ENCODE results near the gene TAF1C.
"Not testable (repeated sequence)": the region's sequence is repeated elsewhere in the genome, so short reads cannot be mapped to it uniquely, and the experiment has no call there.

Gene TAF1C

GRCh38 chr16:84224554-84224953 lies 37.7 kb upstream of the TAF1C start:
- Histone ChIP-seq H3K9me3 (ENCODE audit: control insufficient read depth, insufficient read depth, low read length) (no peaks in the 10 kb centered on the region), H3K4me1 (ENCODE audit: control insufficient read depth, insufficient read depth, low read length) (peaks cover 4% of the 10 kb centered on the region), H3K4me3 (ENCODE audit: low read depth, low read length) (no peak overlapping the region), H3K9ac (ENCODE audit: low read depth, low read length) (no peak overlapping the region), H3K27me3 (ENCODE audit: control insufficient read depth, insufficient read depth, low read length) (no peaks in the 10 kb centered on the region), H3K36me3 (ENCODE audit: control insufficient read depth, insufficient read depth, low read length) (no peaks in the 10 kb centered on the region)

DNA sequence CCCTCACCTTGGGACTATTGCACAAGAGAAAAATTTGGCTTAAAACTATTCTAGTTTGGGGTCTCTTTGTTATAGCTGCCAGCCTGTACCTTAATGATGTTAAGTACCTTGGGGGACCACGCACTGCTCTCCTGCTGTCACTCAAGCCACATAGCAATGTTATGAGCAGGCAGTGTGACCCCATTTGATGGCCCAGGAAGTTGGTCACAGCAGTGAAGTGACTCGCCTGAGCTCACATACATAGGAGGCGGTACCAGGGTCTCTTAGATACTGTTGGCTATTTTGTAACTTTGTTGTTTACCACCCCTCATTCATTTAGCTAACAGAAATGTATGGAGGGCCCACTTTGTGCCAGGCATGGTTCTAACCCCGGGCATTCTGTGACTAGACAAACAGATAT lies 36.6 kb upstream of the TAF1C start:
- Histone ChIP-seq H3K9ac (ENCODE audit: low read depth, low read length) (no peak overlapping the region), H3K36me3 (ENCODE audit: control insufficient read depth, insufficient read depth, low read length) (no peaks in the 10 kb centered on the region), H3K9me3 (ENCODE audit: control insufficient read depth, insufficient read depth, low read length) (no peaks in the 10 kb centered on the region), H3K27me3 (ENCODE audit: control insufficient read depth, insufficient read depth, low read length) (no peaks in the 10 kb centered on the region), H3K4me1 (ENCODE audit: control insufficient read depth, insufficient read depth, low read length) (peaks cover 4% of the 10 kb centered on the region), H3K4me3 (ENCODE audit: low read depth, low read length) (no peak overlapping the region)

DNA sequence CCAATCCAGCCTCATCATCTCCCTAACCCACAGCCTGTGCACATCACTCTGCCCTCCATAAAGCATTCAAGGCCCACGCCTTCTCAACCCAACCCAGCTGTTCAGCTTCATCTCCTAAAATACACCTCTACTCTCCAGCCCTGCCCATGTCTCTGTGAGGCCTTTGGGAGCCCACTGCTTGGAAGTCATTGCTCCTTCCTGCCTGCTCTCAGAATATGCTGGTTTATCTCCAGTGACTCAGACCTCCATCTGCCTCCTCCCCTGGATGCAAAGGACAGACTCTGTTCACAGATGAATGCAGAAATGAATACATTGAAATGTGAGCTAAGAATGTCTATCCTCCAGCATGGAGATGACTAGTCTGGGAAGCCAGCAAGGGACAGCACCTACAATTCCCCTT lies 34.0 kb upstream of the TAF1C start:
- Histone ChIP-seq H3K36me3 (ENCODE audit: control insufficient read depth, insufficient read depth, low read length) (no peaks in the 10 kb centered on the region), H3K27me3 (ENCODE audit: control insufficient read depth, insufficient read depth, low read length) (no peaks in the 10 kb centered on the region), H3K4me3 (ENCODE audit: low read depth, low read length) (no peak overlapping the region)

DNA sequence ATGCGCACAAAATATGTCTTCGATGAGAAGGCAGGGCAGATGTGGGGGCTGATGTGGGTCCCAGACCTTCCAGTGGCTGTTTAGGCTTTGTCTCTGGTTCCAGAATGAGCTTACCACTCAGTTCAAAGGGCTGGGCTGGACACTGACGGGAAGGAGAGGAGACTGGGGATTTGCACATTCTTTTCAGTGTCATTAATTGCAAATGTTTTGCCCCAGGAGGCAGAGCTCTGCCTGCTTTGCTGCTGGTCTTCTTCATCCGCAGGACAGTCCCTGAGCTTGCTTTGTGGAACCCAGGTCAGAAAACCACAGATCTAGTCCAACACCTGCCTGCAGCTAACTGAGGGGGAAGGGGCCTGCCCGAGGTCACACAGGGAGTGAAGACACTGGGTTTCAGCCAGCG lies 32.1 kb upstream of the TAF1C start:
- Histone ChIP-seq H3K4me3 (ENCODE audit: low read depth, low read length) (no peak overlapping the region), H3K9ac (ENCODE audit: low read depth, low read length) (no peak overlapping the region), H3K27me3 (ENCODE audit: control insufficient read depth, insufficient read depth, low read length) (no peaks in the 10 kb centered on the region), H3K9me3 (ENCODE audit: control insufficient read depth, insufficient read depth, low read length) (no peaks in the 10 kb centered on the region), H3K36me3 (ENCODE audit: control insufficient read depth, insufficient read depth, low read length) (no peaks in the 10 kb centered on the region), H3K4me1 (ENCODE audit: control insufficient read depth, insufficient read depth, low read length) (no peaks in the 10 kb centered on the region)

More for the DNA sequence above, 34.0 kb upstream of the TAF1C start:
- no peaks in the 10 kb centered on the region for H3K4me1 ChIP-seq (ENCODE audit: control insufficient read depth, insufficient read depth, low read length)
- no peak overlapping the region for H3K9ac ChIP-seq (ENCODE audit: low read depth, low read length)
- H3K9me3 ChIP-seq (ENCODE audit: control insufficient read depth, insufficient read depth, low read length) = no peaks in the 10 kb centered on the region

DNA sequence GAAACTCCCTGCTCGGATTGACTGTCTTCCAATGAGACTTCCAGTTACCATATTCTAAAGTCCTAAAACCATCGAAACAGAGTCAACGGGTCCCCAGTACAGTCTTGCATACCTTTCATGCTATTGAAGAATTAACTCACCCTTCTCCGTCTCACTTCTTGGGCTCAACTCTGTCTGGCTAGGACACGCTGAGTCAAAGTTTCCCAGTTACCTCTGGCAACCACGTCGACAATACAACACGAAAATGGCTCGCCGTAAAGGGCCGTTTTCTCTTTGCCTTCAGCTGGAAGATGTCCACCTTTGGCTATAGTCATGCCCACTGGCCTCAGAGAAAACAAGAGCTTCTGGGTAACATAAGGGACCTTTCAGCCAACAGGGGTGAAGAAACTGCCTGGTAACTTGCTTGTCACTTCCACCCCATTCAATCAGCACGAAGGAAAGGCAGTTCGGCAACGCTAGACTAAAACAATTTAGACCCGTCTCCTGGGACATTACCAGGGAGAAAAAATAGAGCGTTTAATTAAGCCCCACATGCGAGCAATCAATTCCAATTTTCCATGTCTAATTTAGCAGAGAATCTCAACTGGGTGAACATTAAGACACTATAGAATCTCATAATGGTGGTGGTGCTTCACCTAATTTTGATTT lies 31.4 kb upstream of the TAF1C start:
- Histone ChIP-seq H3K9ac (ENCODE audit: low read depth, low read length) (no peak overlapping the region), H3K36me3 (ENCODE audit: control insufficient read depth, insufficient read depth, low read length) (no peaks in the 10 kb centered on the region), H3K4me3 (ENCODE audit: low read depth, low read length) (no peak overlapping the region), H3K27me3 (ENCODE audit: control insufficient read depth, insufficient read depth, low read length) (no peaks in the 10 kb centered on the region), H3K9me3 (ENCODE audit: control insufficient read depth, insufficient read depth, low read length) (no peaks in the 10 kb centered on the region), H3K4me1 (ENCODE audit: control insufficient read depth, insufficient read depth, low read length) (no peaks in the 10 kb centered on the region)

GRCh38 chr16:84216144-84216543 lies 29.3 kb upstream of the TAF1C start:
- not testable (repeated sequence) for H3K9me3 ChIP-seq (ENCODE audit: control insufficient read depth, insufficient read depth, low read length); H3K9ac ChIP-seq (ENCODE audit: low read depth, low read length); H3K27me3 ChIP-seq (ENCODE audit: control insufficient read depth, insufficient read depth, low read length); H3K36me3 ChIP-seq (ENCODE audit: control insufficient read depth, insufficient read depth, low read length); H3K4me3 ChIP-seq (ENCODE audit: low read depth, low read length); H3K4me1 ChIP-seq (ENCODE audit: control insufficient read depth, insufficient read depth, low read length)

DNA sequence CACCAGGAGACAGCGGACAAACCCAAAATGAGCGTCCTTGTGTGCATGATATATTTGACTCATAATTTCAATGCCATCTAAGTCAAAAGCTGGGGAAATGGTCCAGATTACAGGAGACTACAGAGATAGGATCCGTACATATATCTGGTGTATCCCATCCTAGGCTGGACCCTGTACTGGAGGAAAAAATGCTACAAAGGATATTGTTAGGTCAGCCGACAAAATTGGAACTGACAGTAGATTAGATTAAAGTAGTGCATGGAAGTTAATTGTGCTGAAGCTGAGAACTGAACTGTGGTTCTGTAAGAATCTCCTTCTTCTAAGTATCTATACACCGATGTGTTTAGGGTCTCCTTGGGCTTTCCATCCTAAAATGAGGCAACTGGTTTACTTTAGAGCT lies 28.7 kb upstream of the TAF1C start:
- Histone ChIP-seq H3K9me3 (ENCODE audit: control insufficient read depth, insufficient read depth, low read length) (no peaks in the 10 kb centered on the region), H3K36me3 (ENCODE audit: control insufficient read depth, insufficient read depth, low read length) (no peaks in the 10 kb centered on the region)

GRCh38 chr16:84214451-84215066 lies 27.7 kb upstream of the TAF1C start:
- H3K4me3 ChIP-seq (ENCODE audit: low read depth, low read length) = no peak overlapping the region
- no peak overlapping the region for H3K9ac ChIP-seq (ENCODE audit: low read depth, low read length)
- H3K36me3 ChIP-seq (ENCODE audit: control insufficient read depth, insufficient read depth, low read length) = no peaks in the 10 kb centered on the region
- no peaks in the 10 kb centered on the region for H3K4me1 ChIP-seq (ENCODE audit: control insufficient read depth, insufficient read depth, low read length)
- H3K9me3 ChIP-seq (ENCODE audit: control insufficient read depth, insufficient read depth, low read length) = no peaks in the 10 kb centered on the region
- no peaks in the 10 kb centered on the region for H3K27me3 ChIP-seq (ENCODE audit: control insufficient read depth, insufficient read depth, low read length)

More for the DNA sequence above, 28.7 kb upstream of the TAF1C start:
- Histone ChIP-seq H3K27me3 (ENCODE audit: control insufficient read depth, insufficient read depth, low read length) (no peaks in the 10 kb centered on the region), H3K9ac (ENCODE audit: low read depth, low read length) (no peak overlapping the region), H3K4me3 (ENCODE audit: low read depth, low read length) (no peak overlapping the region), H3K4me1 (ENCODE audit: control insufficient read depth, insufficient read depth, low read length) (no peaks in the 10 kb centered on the region)

- Histone ChIP-seq H3K4me1 (ENCODE audit: control insufficient read depth, insufficient read depth, low read length) (no peaks in the 10 kb centered on the region), H3K36me3 (ENCODE audit: control insufficient read depth, insufficient read depth, low read length) (no peaks in the 10 kb centered on the region), H3K27me3 (ENCODE audit: control insufficient read depth, insufficient read depth, low read length) (no peaks in the 10 kb centered on the region)
Observed at GRCh38 chr16:84212631-84213030, 25.8 kb upstream of the TAF1C start.

GRCh38 chr16:84212154-84212553 lies 25.3 kb upstream of the TAF1C start:
- no peaks in the 10 kb centered on the region for H3K27me3 ChIP-seq (ENCODE audit: control insufficient read depth, insufficient read depth, low read length)
- no peaks in the 10 kb centered on the region for H3K4me1 ChIP-seq (ENCODE audit: control insufficient read depth, insufficient read depth, low read length)
- no peak overlapping the region for H3K9ac ChIP-seq (ENCODE audit: low read depth, low read length)
- H3K4me3 ChIP-seq (ENCODE audit: low read depth, low read length) = no peak overlapping the region
- no peaks in the 10 kb centered on the region for H3K36me3 ChIP-seq (ENCODE audit: control insufficient read depth, insufficient read depth, low read length)
- no peaks in the 10 kb centered on the region for H3K9me3 ChIP-seq (ENCODE audit: control insufficient read depth, insufficient read depth, low read length)

More at GRCh38 chr16:84212631-84213030, 25.8 kb upstream of the TAF1C start:
- no peak overlapping the region for H3K9ac ChIP-seq (ENCODE audit: low read depth, low read length)
- H3K9me3 ChIP-seq (ENCODE audit: control insufficient read depth, insufficient read depth, low read length) = no peaks in the 10 kb centered on the region
- H3K4me3 ChIP-seq (ENCODE audit: low read depth, low read length) = no peak overlapping the region

DNA sequence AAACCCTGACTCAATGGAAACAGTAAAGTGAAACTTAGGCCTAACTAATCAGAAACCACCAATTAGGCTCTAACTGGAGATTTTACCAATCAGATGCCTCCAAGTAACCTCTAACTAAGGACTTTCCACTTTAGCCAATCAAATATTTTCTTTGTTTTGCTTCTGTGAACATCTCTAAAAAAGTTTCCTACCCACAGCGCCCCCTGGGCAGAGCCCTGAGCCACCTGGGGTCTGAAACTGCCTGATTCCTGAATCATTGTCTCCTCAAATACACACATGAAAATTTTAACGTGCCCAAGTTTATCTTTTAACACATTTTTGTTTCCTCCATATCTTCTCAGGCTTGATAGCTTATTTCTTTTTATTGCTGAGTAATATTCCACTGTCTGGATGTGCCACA lies 23.1 kb upstream of the TAF1C start:
- H3K27me3 ChIP-seq (ENCODE audit: control insufficient read depth, insufficient read depth, low read length) = no peaks in the 10 kb centered on the region
- no peak overlapping the region for H3K4me3 ChIP-seq (ENCODE audit: low read depth, low read length)
- H3K9ac ChIP-seq (ENCODE audit: low read depth, low read length) = no peak overlapping the region

DNA sequence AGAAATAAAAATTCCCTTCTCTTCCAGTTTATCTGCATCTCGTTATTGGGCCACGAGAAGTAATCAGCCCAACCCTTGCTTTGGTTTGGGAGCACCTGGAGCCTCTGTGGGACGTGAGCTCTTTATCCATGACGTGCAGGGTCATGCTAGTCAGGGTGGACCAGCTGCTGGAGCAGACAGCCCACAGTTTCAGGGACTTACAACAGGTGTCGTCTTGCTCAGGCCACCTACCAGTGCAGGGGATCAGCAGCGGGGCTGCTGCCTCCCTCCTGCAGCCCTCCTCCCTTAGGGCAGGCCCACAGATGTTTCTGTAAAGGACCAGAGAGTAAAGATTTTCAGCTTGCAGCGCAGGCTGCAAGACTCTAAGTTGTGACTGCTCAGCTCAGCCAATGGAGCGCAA lies 21.0 kb upstream of the TAF1C start:
- H3K9me3 ChIP-seq (ENCODE audit: control insufficient read depth, insufficient read depth, low read length) = no peaks in the 10 kb centered on the region
- no peaks in the 10 kb centered on the region for H3K4me1 ChIP-seq (ENCODE audit: control insufficient read depth, insufficient read depth, low read length)
- no peaks in the 10 kb centered on the region for H3K36me3 ChIP-seq (ENCODE audit: control insufficient read depth, insufficient read depth, low read length)
- H3K4me3 ChIP-seq (ENCODE audit: low read depth, low read length) = no peak overlapping the region
- no peak overlapping the region for H3K9ac ChIP-seq (ENCODE audit: low read depth, low read length)
- H3K27me3 ChIP-seq (ENCODE audit: control insufficient read depth, insufficient read depth, low read length) = no peaks in the 10 kb centered on the region

More for the DNA sequence above, 23.1 kb upstream of the TAF1C start:
- no peaks in the 10 kb centered on the region for H3K4me1 ChIP-seq (ENCODE audit: control insufficient read depth, insufficient read depth, low read length)
- H3K9me3 ChIP-seq (ENCODE audit: control insufficient read depth, insufficient read depth, low read length) = no peaks in the 10 kb centered on the region
- no peaks in the 10 kb centered on the region for H3K36me3 ChIP-seq (ENCODE audit: control insufficient read depth, insufficient read depth, low read length)

Measured in iPS-15b (cell line).